SHP77 (cell line): Measurements from ENCODE around the gene PLLP.

Experiments
- DNase-seq, 2 experiments: peaks; one replicate each; lab custom pipeline; 2025; lab: John Stamatoyannopoulos, UW

Gene PLLP, protein sequence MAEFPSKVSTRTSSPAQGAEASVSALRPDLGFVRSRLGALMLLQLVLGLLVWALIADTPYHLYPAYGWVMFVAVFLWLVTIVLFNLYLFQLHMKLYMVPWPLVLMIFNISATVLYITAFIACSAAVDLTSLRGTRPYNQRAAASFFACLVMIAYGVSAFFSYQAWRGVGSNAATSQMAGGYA

GRCh38 chr16:57284209-57284951 is at the start of gene PLLP:
PLLP (minus strand) TSS chr16:57284672; CDS start chr16:57284540, 132 bp downstream.
- peak; percentile 27 to 50 for DNase-seq

DNA sequence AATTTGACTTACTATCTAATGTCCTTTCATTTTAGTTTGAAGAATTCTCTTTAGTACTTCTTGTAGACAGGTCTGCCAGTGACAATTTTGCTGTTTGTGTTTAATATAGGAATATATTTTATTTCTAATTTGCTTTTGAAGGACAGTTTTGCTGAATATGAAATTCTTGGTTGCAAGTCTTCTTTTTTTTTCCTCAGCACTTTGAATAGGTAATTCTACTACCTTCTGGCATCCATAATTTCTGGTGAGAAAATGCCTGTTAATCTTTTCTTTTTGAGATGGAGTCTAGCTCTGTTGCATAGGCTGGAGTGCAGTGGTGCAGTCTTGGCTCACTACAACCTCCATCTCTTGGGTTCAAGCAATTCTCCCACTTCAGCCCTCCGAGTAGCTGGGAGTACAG is 48.9 kb upstream of the PLLP start:
- DNase-seq: no peak

DNA sequence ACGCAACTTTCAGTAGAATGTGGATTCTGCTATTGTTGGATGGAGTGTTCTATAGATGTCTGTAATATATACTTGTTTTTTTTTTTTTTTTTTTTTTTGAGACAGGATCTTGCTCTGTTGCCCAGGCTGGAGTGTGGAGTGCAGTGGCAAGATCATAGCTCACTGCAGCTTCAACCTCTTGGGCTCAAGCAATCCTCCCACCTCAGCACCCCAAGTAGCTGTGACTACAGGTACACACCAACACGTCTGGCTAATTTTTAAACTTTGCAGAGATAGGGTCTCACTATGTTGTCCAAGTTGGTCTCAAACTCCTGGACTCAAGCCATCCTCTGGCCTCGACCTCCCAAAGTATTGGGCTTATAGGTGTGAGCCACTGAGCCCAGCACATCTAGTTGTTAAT is 46.9 kb upstream of the PLLP start:
- DNase-seq: no peak

GRCh38 chr16:57329718-57330327 is 45.4 kb upstream of the PLLP start:
- DNase-seq: no peak

DNA sequence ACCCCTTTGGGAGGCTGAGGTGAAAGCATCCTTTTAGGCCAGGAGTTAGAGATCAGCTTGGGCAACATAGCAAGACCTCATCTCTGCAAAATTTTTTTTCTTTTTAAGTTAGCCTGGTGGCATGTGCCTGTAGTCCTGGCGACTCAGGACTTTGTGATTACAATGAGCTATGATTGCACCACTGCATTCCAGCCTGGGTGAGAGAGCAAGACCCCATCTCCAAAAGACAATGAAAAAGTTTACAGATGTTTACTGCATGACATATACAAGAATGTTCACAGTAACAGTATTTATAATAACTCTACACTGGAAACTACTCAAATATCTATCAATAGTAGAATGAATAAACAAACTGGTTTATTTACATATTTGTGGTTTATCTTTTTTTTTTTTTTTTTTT is 41.0 kb upstream of the PLLP start:
- DNase-seq: no peak

DNA sequence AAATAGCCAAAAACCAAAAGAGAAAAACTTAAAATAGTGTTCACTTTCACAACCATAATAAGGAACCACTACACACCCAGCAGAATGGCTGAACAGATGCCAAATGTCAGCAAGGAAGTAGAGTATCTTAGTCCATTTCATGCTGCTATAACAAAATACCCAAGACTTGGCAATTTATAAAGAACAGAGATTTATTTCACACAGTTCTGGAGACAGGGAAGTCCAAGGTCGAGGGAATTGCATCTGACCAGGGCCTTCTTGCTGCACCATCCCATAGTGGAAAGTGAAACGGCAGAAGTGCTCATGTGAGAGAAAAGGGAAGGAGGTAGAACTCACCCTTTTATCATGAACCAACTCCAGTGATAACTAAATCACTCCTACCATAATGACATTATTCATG is 40.3 kb upstream of the PLLP start:
- DNase-seq: no peak

- DNase-seq: no peak
Measured at GRCh38 chr16:57319646-57320045, 35.2 kb upstream of the PLLP start.

- DNase-seq: no peak
Measured at GRCh38 chr16:57318240-57318970, 33.9 kb upstream of the PLLP start.

DNA sequence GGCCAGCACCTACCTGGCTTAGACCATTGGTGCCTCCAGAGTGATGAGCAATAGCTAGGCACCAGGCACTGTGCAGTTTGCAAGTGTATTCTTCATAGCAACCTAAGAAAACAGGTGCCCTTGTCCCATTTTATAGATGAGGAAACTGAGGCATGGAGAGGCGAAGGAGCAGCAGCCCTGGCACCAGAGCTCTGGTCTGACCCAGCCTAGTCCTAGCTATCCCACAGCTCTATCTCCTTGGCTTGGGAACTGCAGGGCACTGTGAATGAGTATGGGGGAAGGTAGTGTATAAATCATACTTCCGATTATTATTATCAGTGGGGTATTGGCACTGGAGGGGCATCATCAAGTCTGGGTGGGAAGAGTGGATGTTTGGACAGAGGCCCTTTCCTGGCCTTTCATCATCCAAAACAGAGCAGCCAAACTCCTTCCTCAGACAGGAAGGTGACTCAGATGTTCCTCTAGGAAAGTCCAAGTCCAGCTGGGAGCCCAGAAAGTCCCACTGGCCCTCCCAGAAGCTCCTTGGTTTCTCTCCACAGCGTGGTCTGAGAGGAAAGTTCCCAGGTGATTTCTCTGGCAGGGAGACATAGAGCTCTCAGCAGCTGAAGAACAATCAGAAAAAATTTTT is 32.0 kb upstream of the PLLP start:
- DNase-seq: no peak

GRCh38 chr16:57315416-57315815 is 30.9 kb upstream of the PLLP start:
- DNase-seq: no peak

DNA sequence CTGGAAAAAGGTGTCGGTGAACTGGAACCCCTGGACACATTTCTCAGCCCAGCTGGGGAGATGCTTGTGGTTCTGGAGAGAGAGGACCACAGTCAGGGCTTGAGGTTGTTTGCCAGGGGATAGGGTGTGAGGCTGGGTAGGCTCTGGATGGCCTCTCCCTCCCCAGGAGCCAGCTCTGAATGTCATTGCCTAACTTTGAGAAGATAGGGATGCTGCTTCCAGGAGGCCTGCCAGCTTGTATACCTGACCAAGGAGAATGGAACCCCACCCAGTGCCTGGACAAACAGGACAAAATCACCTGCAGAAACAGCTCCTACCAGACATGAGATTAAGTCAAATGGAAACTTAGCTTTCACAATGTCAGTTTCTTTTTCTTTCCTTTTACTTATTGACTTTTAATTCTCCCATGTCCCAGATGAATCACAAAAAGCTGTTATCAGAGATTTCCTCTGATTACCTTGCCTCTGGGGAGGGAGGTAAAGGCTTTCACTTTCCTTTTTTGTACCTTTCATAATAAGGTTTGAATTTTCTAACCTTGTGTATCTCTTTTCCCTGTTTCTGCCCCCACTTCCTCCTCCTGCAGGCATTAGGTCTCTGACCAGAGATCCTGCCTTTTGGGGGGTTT is 29.8 kb upstream of the PLLP start:
- DNase-seq: no peak

DNA sequence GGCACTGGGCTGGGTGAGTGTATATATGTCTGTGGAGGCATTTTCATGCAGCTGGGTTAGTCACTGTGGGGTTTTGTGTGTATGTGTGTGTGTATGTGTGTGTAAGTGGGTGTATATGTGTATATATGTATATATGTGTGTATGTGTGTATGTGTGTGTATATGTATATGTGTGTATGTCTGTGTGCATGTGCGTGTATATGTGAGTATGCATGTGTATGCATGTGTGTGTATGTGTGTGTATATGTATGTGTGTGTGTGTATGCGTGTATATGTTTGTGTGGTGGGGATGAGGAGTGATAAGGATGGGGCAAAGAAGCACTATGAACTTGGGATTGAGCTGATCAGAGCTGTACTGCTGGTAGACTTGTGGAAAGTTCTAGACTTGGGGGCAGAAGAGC is 29.0 kb upstream of the PLLP start:
- no peak for DNase-seq

DNA sequence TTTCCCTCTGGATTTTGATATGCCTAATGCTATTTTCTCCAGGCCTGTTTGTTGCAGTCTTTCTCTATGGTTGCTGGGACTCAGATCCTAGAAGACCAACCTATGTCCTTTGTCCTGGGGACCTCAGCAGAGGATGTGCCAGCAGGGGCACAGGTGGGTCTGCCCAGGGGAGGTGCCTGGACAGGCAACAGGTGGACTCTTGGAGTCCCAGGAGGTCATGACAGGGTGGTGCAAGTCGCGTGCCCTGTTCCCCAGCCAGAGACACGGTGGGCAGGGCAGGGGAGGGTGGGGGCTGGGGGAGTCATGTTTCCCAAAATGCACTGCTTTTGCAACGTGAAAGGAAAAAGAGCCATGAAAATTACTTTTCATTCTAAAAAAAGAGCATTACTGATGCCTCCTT is 26.3 kb upstream of the PLLP start:
- DNase-seq: no peak

GRCh38 chr16:57308041-57308440 is 23.6 kb upstream of the PLLP start:
- DNase-seq: no peak

DNA sequence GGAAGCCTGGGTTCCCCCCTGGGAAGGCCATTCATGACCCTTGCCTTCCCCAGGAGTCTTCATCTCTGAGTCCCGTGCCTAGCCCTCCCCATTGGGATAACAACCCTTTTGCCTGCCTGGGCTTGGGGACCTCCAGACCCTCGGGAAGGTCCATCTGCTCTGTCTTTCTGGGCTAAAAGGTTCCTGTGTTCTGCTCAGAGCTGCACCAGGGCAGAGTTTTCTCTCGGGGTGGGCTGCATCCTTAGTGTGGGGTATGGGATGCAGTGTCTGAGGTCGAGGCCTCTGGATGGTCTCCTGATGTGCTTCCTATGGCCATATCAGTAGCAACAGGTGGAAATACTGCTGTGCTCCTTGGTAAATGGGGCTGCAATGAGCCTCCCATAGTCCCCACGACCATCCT is 22.9 kb upstream of the PLLP start:
- no peak for DNase-seq

DNA sequence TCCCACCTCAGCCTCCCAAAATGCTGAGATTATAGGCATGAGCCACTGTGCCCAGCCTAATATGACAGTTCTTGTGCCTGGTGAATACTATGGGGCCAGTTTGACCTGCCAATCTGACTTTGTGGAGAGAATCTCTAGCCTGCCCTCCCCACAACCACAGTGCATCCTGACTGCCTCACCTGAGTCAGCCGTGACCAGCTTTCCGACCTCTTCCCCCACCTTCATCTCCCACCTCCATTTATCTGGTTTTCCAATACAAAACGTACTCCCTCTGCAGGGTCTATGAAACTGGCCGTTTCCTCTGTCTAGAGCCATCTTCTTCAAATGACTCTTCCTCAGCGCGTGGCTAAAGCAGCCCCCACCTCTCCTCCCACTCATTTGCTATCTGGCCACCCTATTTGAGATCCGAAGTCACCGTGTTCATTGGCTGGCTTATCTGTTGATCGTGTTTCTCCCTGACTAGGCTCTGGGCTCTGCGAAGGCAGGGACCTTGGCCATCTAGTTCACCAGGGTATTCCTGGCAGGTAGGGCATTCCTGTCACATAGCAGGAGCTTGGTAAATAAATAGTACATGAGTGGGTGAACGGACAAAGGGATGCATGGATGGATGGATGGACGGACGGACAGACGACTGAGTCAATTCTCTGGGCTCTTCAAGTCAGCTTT is 22.3 kb upstream of the PLLP start:
- DNase-seq: no peak

GRCh38 chr16:57305159-57305811 is 20.8 kb upstream of the PLLP start:
- no peak for DNase-seq

GRCh38 chr16:57304169-57305061 is 19.9 kb upstream of the PLLP start:
- DNase-seq: no peak

GRCh38 chr16:57303910-57304168 is 19.4 kb upstream of the PLLP start:
- DNase-seq: no peak
